Erythroblast (primary cell): ENCODE measurements around the gene EPHA7.

ENCODE experiments used
- GATA1 ChIP-seq: IDR thresholded peaks from 2 replicates; pipeline ENCODE4 v1.6.1; 2011; ENCODE audit warnings: low read depth, mild to moderate bottlenecking, control low read depth, low read length, moderate library complexity
- POLR2A ChIP-seq: IDR thresholded peaks from 2 replicates; pipeline ENCODE4 v1.6.1; 2011; ENCODE audit warnings: mild to moderate bottlenecking, low read length

GRCh38 chr6:93293872-93294271 lies 125.5 kb downstream of the EPHA7 start:
- TF ChIP-seq POLR2A = no peak
- no peak for TF ChIP-seq GATA1
